Astrocyte of the spinal cord (primary cell): ENCODE measurements around the gene RIMBP2.

Experiments
- DNase-seq: peaks from one replicate; pipeline ENCODE4 v3.0.0; 2011; ENCODE audit warnings: low read depth, low spot score
- H3K4me3 ChIP-seq: 2 replicates; pipeline ENCODE4 v1.5.1; 2011; ENCODE audit warnings: low read depth, mild to moderate bottlenecking, low read length, moderate library complexity
- CTCF ChIP-seq: IDR thresholded peaks from 2 replicates; pipeline ENCODE4 v1.5.1; 2012; ENCODE audit warnings: low read depth, mild to moderate bottlenecking, low read length, inconsistent platforms
- in situ Hi-C: cut with HindIII; loops from 2 replicates; pipeline ENCODE4 v1.10.0; 2017; ENCODE audit warnings: low sequenced_read_pairs

Gene RIMBP2

GRCh38 chr12:130487636-130488357 is 228.3 kb downstream of the RIMBP2 start:
- no peak overlapping the region for H3K4me3 ChIP-seq
- no peak for DNase-seq
- no peak for TF ChIP-seq CTCF
- in situ Hi-C loops: no loop called here

GRCh38 chr12:130486891-130487416 is 229.1 kb downstream of the RIMBP2 start:
- H3K4me3 ChIP-seq: no peak overlapping the region
- DNase-seq: no peak
- no peak for TF ChIP-seq CTCF
- in situ Hi-C loops: no loop called here

- TF ChIP-seq CTCF: no peak
Observed at GRCh38 chr12:130486146-130486435, 230.0 kb downstream of the RIMBP2 start.

GRCh38 chr12:130485291-130486145 is 230.6 kb downstream of the RIMBP2 start:
- no peak overlapping the region for H3K4me3 ChIP-seq
- TF ChIP-seq CTCF: no peak
- in situ Hi-C loops: no loop called here
- DNase-seq: no peak

More at GRCh38 chr12:130486146-130486435, 230.0 kb downstream of the RIMBP2 start:
- no peak for DNase-seq
- no peak overlapping the region for H3K4me3 ChIP-seq
- in situ Hi-C loops: no loop called here

- DNase-seq: no peak
- no peak for TF ChIP-seq CTCF
- H3K4me3 ChIP-seq: no peak overlapping the region
- in situ Hi-C loops: no loop called here
Observed at GRCh38 chr12:130484221-130484620, 231.9 kb downstream of the RIMBP2 start.

- in situ Hi-C loops: no loop called here
- no peak overlapping the region for H3K4me3 ChIP-seq
- TF ChIP-seq CTCF: no peak
- DNase-seq: no peak
Observed at GRCh38 chr12:130483616-130484180, 232.4 kb downstream of the RIMBP2 start.
